IMR-90 (cell line): ENCODE results near the gene APBB1IP. TPM values are rescaled to one million over a fixed set of nuclear protein-coding genes. Genes with fewer than 3 reads are reported as not detected.

Source experiments
- ATAC-seq: fragments of 200-7000 bp; cut with Tn5 transposase; 2 replicates; pipeline ENCODE4 v1.9.1; 2020; ENCODE audit warnings: low read depth, mild to moderate bottlenecking, moderate library complexity
- BruUV-seq: library from RNA; stranded (reverse); fragments of 400-500 nt; replicated peaks from 2 replicates; lab custom pipeline; 2021; lab: Mats Ljungman, UMichigan
- CTCF ChIA-PET: fragments of 300-600 bp; formaldehyde crosslinking; extraction: SDS; loops from one replicate; lab custom pipeline; 2021; ENCODE audit warnings: antibody characterized with exemption; lab: Yijun Ruan, JAX
- POLR2A ChIA-PET: fragments of 300-600 bp; sonication (Branson Sonifier 250); formaldehyde crosslinking; loops from one replicate; lab custom pipeline; 2022; ENCODE audit warnings: antibody characterized with exemption; ENCODE audit not compliant: unreplicated experiment; lab: Charles Lee
- DNase-seq: peaks from one replicate; pipeline ENCODE4 v3.0.0; 2013
- H2AFZ ChIP-seq: replicated peaks from 2 replicates; pipeline ENCODE3; 2013; ENCODE audit warnings: low read length, mild to moderate bottlenecking; ENCODE audit not compliant: poor library complexity
- H2AK5ac ChIP-seq: 2 replicates; pipeline ENCODE4 v1.6.1; 2013; ENCODE audit warnings: low read depth, low read length, inconsistent platforms
- H2AK9ac ChIP-seq: replicated peaks from 2 replicates; pipeline ENCODE3; 2013; ENCODE audit warnings: mild to moderate bottlenecking, low read depth, low read length, moderate library complexity; ENCODE audit not compliant: poor library complexity
- H2BK120ac ChIP-seq: 2 replicates; pipeline ENCODE4 v1.6.1; 2013; ENCODE audit warnings: low read depth, low read length, inconsistent platforms
- H2BK15ac ChIP-seq: 3 replicates; pipeline ENCODE4 v1.6.1; 2013; ENCODE audit warnings: low read depth, low read length, inconsistent platforms
- H2BK20ac ChIP-seq: 2 replicates; pipeline ENCODE4 v1.6.1; 2013; ENCODE audit warnings: low read depth, mild to moderate bottlenecking, inconsistent platforms, low read length, moderate library complexity
- H2BK5ac ChIP-seq: 2 replicates; pipeline ENCODE4 v1.6.1; 2013; ENCODE audit warnings: mild to moderate bottlenecking, low read depth, low read length, inconsistent platforms; ENCODE audit not compliant: poor library complexity, severe bottlenecking
- H3K14ac ChIP-seq: replicated peaks from 2 replicates; pipeline ENCODE4 v1.6.1; 2013; ENCODE audit warnings: low read depth, low read length, inconsistent platforms
- H3K18ac ChIP-seq: 2 replicates; pipeline ENCODE4 v1.6.1; 2013; ENCODE audit warnings: low read depth, low read length, control low read depth
- H3K23ac ChIP-seq: 2 replicates; pipeline ENCODE4 v1.6.1; 2013; ENCODE audit warnings: low read depth, low read length, inconsistent platforms
- H3K27ac ChIP-seq: 2 replicates; pipeline ENCODE4 v1.5.1; 2013; ENCODE audit warnings: mild to moderate bottlenecking, control low read depth, low read length; ENCODE audit not compliant: insufficient read depth
- H3K27me3 ChIP-seq: 2 replicates; pipeline ENCODE4 v1.6.1; 2013; ENCODE audit warnings: low read length; ENCODE audit not compliant: control insufficient read depth, insufficient read depth
- H3K36me3 ChIP-seq: 2 replicates; pipeline ENCODE4 v1.6.1; 2013; ENCODE audit warnings: low read length, mixed read lengths; ENCODE audit not compliant: control insufficient read depth, insufficient read depth
- H3K4ac ChIP-seq: 2 replicates; pipeline ENCODE4 v1.6.1; 2013; ENCODE audit warnings: low read depth, low read length, inconsistent platforms
- H3K4me1 ChIP-seq: 2 replicates; pipeline ENCODE4 v1.6.1; 2013; ENCODE audit warnings: low read length, mixed read lengths; ENCODE audit not compliant: control insufficient read depth, insufficient read depth
- H3K4me2 ChIP-seq: 2 replicates; pipeline ENCODE4 v1.6.1; 2013; ENCODE audit warnings: low read depth, mild to moderate bottlenecking, control low read depth, low read length, moderate library complexity
- H3K4me3 ChIP-seq: 2 replicates; pipeline ENCODE4 v1.5.1; 2013; ENCODE audit warnings: low read depth, mild to moderate bottlenecking, control low read depth, low read length, moderate library complexity; ENCODE audit not compliant: insufficient read depth
- H3K56ac ChIP-seq: 2 replicates; pipeline ENCODE4 v1.6.1; 2013; ENCODE audit warnings: low read length, inconsistent platforms; ENCODE audit not compliant: insufficient read depth; ENCODE audit errors: extremely low read depth
- H3K79me1 ChIP-seq, 2 experiments: 2 replicates each; pipeline ENCODE4 v1.6.1; 2013; ENCODE audit warnings: low read length in 2 of 2, inconsistent platforms in 1 of 2, low read depth in 1 of 2
- H3K9ac ChIP-seq: 2 replicates; pipeline ENCODE4 v1.6.1; 2013; ENCODE audit warnings: low read depth, low read length, control low read depth
- H3K9me1 ChIP-seq: 2 replicates; pipeline ENCODE4 v1.6.1; 2013; ENCODE audit warnings: low read length, inconsistent platforms; ENCODE audit not compliant: insufficient read depth
- H3K9me3 ChIP-seq: 2 replicates; pipeline ENCODE4 v1.6.1; 2013; ENCODE audit warnings: low read length; ENCODE audit not compliant: control insufficient read depth, insufficient read depth
- H4K20me1 ChIP-seq: 2 replicates; pipeline ENCODE4 v1.6.1; 2013; ENCODE audit warnings: low read length, inconsistent platforms; ENCODE audit not compliant: insufficient read depth
- H4K5ac ChIP-seq: 2 replicates; pipeline ENCODE4 v1.6.1; 2013; ENCODE audit warnings: mild to moderate bottlenecking, low read depth, low read length, control low read depth
- H4K8ac ChIP-seq, 2 experiments: 2 replicates each; pipeline ENCODE4 v1.6.1; 2013; ENCODE audit warnings: low read depth in 2 of 2, low read length in 2 of 2, control low read depth in 1 of 2, inconsistent platforms in 1 of 2
- H4K91ac ChIP-seq: 2 replicates; pipeline ENCODE4 v1.6.1; 2013; ENCODE audit warnings: low read depth, low read length, inconsistent platforms; ENCODE audit not compliant: insufficient read depth
- CTCF ChIP-seq: conservative IDR thresholded peaks from 2 replicates; pipeline ENCODE4 v1.5.1; 2012; ENCODE audit warnings: mild to moderate bottlenecking, low read depth, low read length, improper control_type of control experiment
- ELK1 ChIP-seq: fragments of 150-350 bp; IDR thresholded peaks from 2 replicates; pipeline ENCODE4 v1.6.1; 2016; ENCODE audit warnings: low read depth, mild to moderate bottlenecking, low read length, moderate library complexity, borderline replicate concordance
- FOS ChIP-seq: fragments of 150-350 bp; IDR thresholded peaks from 2 replicates; pipeline ENCODE4 v1.6.1; 2016; ENCODE audit warnings: low read depth, low read length
- MAFK ChIP-seq: IDR thresholded peaks from 2 replicates; pipeline ENCODE4 v1.6.1; 2012; ENCODE audit warnings: low read depth, low read length, improper control_type of control experiment
- RCOR1 ChIP-seq: IDR thresholded peaks from 2 replicates; pipeline ENCODE4 v1.6.1; 2012; ENCODE audit warnings: mild to moderate bottlenecking, low read length, improper control_type of control experiment; ENCODE audit not compliant: insufficient replicate concordance
- RFX5 ChIP-seq: IDR thresholded peaks from 2 replicates; pipeline ENCODE4 v1.8.0; 2012; ENCODE audit warnings: low read depth, mild to moderate bottlenecking, low read length, moderate library complexity
- WGBS, 2 experiments: methylation state at CpG; one replicate each; pipeline versions ENCODE4 v1.1.5 to v1.1.7; 2013; ENCODE audit warnings: missing lambda C conversion rate in 2 of 2; ENCODE audit not compliant: insufficient read length in 1 of 2; ENCODE audit errors: extremely low coverage in 2 of 2; 5-methylcytosine and 5-hydroxymethylcytosine counted together
- dilution Hi-C: fragments of 300-500 bp; cut with HindIII; formaldehyde crosslinking; loops from one replicate; pipeline ENCODE4 v1.14.3; 2018; ENCODE audit warnings: low sequenced_read_pairs; ENCODE audit not compliant: unreplicated experiment
- in situ Hi-C: fragments of 300-500 bp; cut with MboI; formaldehyde crosslinking; loops from 3 replicates; pipeline ENCODE4 v1.14.3; 2019; ENCODE audit warnings: low sequenced_read_pairs, inconsistent platforms, mixed read lengths
- intact Hi-C: fragments of 100-400 bp; cut with micrococcal nuclease; formaldehyde crosslinking; loops from 2 replicates; pipeline ENCODE4 v1.10.0; 2022
- polyA plus RNA-seq, 3 experiments: library from polyadenylated mRNA; depleted of rRNA; stranded (reverse); fragments of >200 nt; gene quantifications; 2 replicates each; pipeline ENCODE4 v1.2.3, GENCODE V29; 2012; ENCODE audit warnings: low replicate concordance in 1 of 3
- total RNA-seq: library from RNA; depleted of rRNA; stranded (reverse); fragments of >200 nt; gene quantifications from 2 replicates; pipeline ENCODE4 v1.2.3, GENCODE V29; 2012

Gene APBB1IP
- total and polyA plus RNA-seq, 2 of the 4 experiments (the other 2 are of a cell fraction), result not detected

- intact Hi-C loops (no loop called here), in situ Hi-C loops (no loop called here), dilution Hi-C loops (no loop called here)
- no peak overlapping the region for H2BK120ac ChIP-seq
- H3K14ac ChIP-seq, result no peak overlapping the region
- DNase-seq (no peak), ATAC-seq (no peak)
- no peaks in the 10 kb centered on the region for H4K20me1 ChIP-seq
- BruUV-seq, result no TSS peak
- H3K79me1 ChIP-seq, result no peaks in the 10 kb centered on the region
- no peaks in the 10 kb centered on the region for H3K36me3 ChIP-seq
- H3K23ac ChIP-seq, result no peak overlapping the region
- H3K27me3 ChIP-seq, result no peaks in the 10 kb centered on the region
- H2BK5ac ChIP-seq, result no peak overlapping the region
- 80% methylated on average over 1 of the region's 4 CpGs; no CpG with 5 or more reads in 1 of the 2 experiments for WGBS, 2 experiments
- H4K91ac ChIP-seq, result no peak overlapping the region
- no peak overlapping the region for H4K8ac ChIP-seq
- H3K9ac ChIP-seq, result no peak overlapping the region
- H4K5ac ChIP-seq, result no peak overlapping the region
- H2AK5ac ChIP-seq, result no peak overlapping the region
- H2AK9ac ChIP-seq, result no peak overlapping the region
- ChIA-PET CTCF (no interaction called here), POLR2A (no interaction called here)
- TF ChIP-seq FOS, result no peak
- TF ChIP-seq RCOR1, result no peak
- no peak for TF ChIP-seq CTCF
- no peak for TF ChIP-seq RFX5
- TF ChIP-seq MAFK, result no peak
- no peak for TF ChIP-seq ELK1
- H3K27ac ChIP-seq, result no peak overlapping the region
- H3K9me3 ChIP-seq, result peaks cover 11% of the 10 kb centered on the region
- no peak overlapping the region for H3K4ac ChIP-seq
- H3K56ac ChIP-seq, result no peak overlapping the region
- no peak overlapping the region for H3K18ac ChIP-seq
- H3K4me2 ChIP-seq, result no peak overlapping the region
- H3K4me3 ChIP-seq, result no peak overlapping the region
- H2BK15ac ChIP-seq, result no peak overlapping the region
- no peaks in the 10 kb centered on the region for H3K9me1 ChIP-seq
- H3K4me1 ChIP-seq, result no peaks in the 10 kb centered on the region
- no peak overlapping the region for H2BK20ac ChIP-seq
- no peak overlapping the region for H2AFZ ChIP-seq
Observed at GRCh38 chr10:26477501-26477900, 39.4 kb downstream of the APBB1IP start.
